Measurements from ENCODE around the gene ZNF492.
A peak's percentile ranks its signal among the peaks of the same experiment; 100 is the strongest.
"Not testable (repeated sequence)": the region's sequence is repeated elsewhere in the genome, so short reads cannot be mapped to it uniquely, and the experiment has no call there.

ZNF492 gene

DNA sequence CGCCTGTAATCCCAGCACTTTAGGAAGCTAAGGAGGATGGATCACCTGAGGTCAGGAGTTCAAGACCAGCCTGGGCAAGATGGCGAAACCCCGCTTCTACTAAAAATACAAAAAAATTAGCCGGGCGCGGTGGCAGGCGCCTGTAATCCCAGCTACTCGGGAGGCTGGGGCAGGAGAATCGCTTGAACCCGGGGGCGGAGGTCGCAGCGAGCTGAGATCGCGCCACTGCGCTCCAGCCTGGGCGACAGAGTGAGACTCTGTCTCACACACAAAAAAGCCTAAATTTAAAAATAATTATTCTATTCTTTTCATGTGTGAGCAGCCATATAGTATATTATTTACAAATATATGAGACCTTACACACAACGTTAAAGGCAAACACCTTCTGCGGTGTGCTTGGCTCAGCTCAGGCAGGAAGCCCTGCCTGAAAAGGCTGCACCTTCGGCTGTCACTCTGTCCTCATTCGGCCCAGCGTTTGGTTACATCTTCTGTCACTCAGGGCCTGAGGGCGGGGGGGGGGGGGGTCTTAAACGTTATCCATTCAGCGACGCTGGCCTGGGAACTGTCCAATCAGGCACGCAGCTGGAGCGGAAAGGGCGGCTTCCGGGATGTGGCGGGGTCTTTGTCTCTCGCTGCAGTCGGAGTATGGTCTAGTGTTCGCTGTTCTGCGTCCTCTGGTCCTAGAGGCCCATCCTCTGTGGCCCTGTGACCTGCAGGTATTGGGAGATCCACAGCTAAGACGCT lies at the start of gene ZNF492:
ZNF492 (plus strand) TSS at position 619 of the 744 bp plus-strand sequence. CDS start 19,076 bp downstream, outside the sequence.
- intact Hi-C loops (cut with DNase I), result not testable (repeated sequence)
- peak; percentile 83 to 96 (median 90) for DNase-seq

DNA sequence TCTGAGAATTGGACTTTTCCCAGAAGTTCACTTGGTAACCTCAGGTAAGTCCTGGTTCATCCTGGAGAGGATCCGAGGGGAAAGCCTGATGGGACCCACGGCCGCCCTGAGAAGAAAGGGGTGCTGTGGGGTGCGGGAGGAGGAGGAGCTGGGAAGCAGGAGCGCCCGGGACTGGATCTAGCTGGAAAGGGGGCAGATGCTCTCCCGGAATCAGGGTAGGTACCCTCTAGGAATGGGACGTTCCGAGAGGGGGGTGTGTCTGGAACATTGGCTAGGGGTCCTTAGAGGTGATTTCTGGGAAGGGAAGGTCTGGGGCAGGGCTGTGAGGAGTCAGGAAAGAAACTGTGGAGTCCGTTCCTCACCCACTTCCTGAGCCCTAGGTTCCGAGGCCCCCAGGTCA lies 38.7 kb upstream of the ZNF492 start:
- no peak for DNase-seq
- intact Hi-C loops (cut with DNase I), result no loop called here

DNA sequence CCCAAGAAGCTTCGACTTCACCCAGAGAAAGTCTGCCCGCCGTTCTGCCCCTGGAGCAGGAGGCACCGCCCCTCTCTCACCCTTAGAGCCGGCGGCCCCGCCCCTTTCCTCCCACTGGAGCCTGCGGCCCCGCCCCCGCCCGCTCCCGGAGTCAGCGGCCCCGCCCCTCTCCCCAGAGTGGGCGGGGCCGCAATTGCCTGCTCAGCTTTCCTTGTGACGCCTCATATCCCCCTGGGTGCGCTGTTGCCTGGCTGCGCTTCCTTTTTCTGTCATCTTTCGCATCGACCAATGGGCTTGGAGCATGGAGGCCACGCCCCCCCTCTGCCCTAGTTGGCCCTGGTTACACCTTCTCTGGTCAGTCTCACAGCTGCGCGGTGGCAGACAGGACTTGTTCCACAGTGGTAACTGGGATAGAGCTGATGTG lies 38.2 kb upstream of the ZNF492 start:
- intact Hi-C loops (cut with DNase I), result no loop called here
- DNase-seq, result peak in 28 of 42 donors; percentile 7 to 77 (median 48)

DNA sequence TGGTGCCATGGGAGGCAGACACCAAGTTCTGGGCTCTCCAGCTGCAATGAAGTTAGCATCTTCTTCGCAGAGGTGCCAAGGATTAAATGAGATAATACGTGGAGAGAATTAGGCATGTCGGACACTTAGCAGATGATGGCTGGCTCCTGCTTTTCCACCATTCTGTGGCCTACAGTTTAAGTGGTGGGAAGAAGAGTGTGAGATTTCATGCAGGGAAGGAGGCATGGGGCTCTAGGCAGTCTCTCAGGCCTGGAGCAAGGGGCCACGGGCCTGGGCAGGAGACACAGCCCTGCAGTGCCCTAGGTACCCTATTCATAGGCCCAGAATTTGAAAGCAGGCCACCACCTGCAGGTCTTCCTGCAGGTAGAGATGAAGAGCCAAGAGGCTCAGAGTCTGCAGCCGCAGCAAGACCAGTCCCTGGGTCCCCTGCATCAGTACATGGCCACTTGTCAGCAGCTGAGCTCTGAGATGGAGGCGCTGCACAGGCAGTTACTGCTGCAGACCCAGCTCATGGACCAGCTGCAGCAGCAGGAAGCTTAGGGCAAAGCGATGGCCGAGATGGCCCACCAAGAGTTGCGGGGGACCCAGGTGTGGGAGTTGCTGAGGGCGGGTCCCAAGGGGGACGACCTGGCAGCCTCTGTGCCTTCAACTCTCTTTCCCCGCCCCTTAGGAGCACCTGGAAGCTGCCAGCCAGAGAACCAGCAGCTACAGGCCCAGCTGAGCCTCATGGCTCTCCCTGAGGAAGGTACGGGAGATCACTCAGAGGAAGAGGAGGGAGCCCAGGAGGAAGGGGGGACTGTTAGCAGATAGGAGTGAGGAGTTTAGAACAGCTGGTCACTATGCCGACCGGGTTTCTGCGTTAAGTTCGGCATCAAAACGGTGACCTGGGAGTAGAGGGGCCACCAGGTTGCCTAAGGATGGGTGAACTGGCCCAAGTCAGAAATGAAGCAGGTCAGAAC lies 33.2 kb upstream of the ZNF492 start:
- peak in 1 of 42 donors; percentile 5 for DNase-seq
- intact Hi-C loops (cut with DNase I), result no loop called here

DNA sequence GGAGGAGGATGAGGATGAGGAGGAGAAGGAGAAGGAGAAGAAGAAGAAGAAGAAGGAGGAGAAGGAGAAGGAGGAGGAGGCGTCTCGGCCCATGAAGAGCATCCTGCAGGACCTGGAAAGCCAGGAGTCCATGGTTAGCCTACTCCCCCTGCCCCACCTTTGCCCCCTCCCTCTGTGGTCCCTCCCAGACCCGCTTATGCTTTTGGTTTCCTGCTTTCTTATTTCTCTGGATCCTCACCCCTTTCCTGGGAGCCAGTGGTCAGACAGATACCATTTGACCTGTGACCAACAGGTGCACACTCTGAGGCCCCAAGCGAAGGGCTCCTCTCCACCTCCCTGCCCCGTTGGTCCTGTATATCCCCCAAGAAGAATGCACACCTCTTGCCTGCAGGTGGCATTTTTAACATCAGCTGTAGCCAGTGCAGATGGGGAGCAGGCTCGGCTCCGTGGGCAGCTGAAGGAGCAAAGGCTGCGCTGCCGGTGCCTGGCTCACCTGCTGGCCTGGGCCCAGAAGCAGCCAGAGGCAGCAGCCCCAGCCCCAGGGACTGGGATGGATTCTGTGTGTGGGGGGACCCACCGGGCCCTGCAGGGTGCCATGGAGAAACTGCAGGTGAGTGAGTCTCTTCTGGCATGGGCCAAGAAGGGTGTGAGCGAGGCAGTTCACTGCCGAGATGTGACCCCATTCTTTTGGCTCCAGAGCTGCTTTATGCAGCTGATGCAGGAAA lies 32.1 kb upstream of the ZNF492 start:
- peak in 1 of 42 donors; percentile 4 for DNase-seq
- intact Hi-C loops (cut with DNase I), result no loop called here

DNA sequence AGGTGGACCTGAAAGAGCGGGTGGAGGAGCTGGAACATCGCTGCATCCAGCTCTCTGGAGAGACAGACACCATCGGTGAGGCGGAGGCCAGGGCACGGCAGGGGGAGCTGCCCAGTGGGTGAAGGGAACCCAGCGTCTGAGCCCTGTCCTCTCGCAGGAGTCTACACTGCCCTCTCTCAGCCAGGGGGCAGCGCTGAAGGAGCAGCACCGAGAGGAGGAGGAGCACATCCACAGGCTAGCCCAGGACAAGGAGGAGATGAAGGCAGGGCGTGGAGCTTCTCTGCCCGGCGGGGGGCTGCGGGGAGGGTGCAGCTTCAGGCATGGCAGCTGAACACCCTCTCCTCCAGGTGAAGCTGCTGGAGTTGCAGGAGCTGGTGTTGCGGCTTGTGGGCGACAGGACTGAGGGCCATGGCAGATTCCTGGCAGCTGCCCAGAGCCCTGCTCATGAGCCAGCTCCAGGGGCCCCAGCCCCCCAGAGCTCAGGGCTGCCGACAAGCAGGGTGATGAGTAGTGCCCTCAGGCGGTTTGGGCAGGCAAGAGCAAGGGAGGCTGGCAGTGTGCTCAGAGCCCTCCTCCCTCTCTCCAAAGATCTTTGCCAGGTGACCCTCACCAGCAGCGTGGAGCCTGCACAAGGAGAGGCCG lies 31.4 kb upstream of the ZNF492 start:
- peak in 2 of 42 donors; percentile 8 to 29 for DNase-seq
- intact Hi-C loops (cut with DNase I), result no loop called here

DNA sequence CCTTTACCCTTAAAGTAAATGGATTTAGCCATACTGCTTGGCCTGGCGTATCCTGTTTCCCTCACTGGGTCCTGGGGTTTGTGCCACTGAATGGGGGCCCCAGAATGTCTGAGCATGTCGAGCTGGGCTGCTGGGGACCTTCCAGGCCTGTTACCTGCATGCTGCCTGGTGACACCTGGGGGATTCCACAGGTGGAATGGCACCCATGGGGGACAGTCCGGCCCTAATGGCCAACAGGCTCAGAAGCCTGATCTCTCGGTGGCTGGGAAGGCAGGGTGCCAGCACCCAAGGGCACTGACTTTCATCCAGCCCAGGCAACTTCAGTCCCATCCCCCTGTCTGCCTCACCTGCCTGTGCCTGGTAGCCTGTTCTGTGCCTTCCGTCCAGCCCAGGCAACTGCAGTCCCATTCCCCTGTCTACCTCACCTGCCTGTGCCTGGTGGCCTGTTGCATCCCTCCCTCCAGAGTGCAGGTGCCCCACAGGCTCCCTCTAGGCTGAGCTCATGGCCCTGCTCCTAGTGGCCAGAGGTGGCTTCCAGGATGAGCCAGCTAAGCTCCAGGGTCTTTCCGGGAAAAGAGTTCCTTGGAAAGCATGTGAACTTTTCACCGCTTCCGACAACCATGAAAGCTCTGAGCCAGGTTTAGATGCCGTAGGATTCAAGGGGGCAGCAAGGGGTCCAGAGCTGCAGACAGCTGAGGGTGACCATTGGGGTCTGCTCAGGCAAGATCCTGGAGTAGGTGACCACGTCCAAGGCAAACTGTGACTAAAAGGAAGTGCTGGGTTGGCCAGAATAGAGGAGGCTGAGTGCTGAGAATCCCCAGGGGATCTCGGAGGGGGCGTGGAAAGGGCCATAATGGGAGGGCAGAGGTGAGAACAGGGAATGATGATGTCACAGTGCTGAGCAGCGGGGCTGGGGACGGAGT lies 30.3 kb upstream of the ZNF492 start:
- intact Hi-C loops (cut with DNase I), result no loop called here
- DNase-seq, result peak in 1 of 42 donors; percentile 1

DNA sequence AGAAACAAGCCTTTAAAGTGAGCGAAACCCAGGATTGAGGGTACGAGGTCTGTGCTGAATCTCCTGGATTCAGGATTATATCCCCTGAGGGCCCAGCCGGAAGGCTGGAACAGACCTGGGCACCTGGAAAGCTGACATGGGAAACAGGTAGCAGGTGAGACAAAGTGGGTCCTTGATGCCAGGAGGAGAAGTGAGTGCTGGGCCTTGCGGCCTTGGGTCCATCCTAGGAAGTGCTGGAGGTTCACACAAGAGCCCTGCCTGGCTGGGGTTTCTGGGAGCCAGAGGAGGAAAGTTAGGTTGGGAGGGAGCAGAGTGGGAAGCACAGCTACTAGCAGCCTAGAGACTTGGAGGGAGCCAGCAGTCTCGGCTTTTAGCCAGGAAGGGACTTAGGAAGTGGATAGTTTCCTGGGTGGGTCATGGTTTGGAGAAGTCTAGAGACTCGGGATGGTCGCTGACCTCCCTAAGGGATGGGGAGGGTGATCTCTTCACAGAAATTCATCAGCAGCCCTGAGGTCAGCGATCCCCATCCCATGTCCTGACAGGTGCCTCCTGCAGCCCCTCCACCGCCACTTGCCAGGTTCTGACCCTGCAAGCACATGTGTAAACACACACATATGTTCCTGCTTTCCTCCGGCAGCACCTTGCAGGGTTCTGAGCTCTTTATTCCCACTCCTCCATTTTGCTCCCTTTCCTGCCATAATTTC lies 29.4 kb upstream of the ZNF492 start:
- peak in 1 of 42 donors; percentile 6 for DNase-seq
- intact Hi-C loops (cut with DNase I), result no loop called here

DNA sequence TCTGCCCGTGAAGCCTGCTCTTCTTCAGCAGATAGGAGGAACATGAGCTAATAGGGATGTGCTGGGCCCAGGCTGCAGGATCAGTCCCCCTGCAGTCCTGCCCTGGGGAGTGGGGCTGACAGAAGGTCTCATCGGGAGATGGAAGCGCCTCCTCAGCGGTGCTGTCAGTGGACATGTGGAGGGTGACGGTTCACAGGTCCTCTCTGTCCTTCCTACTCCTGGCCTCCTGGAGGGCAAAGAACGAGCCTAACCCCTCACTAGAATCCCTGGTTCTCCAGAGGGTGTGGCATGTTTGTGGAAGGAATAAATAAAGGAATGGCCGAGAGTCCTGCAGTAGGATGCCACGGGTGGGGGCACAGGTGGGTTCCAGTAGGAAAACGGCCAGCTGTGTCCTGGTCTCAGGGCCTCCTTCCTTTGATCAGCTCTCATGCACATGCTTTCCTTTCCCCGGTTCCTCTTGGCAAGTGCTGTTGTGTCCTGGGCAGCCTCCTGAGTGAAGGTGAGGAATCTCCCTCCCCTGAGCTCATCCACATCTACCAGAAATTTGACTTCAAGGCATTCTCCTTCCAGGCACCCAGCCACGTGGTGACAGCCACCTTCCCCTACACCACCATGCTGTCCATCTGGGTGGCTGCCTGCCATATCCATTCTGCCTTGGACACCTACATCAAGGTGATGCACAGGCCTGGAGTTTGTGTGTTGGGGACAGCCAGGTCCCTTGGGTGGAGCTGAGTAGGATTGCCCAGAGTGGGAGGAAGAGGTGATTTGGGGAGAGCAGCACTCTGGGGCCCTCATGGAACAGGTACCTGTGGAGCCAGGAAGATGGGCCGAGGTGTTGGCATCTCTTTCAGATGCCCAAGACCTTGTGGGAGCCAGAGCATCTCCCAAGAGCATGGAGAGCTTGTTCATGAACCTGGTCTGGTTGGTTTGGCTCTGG lies 28.6 kb upstream of the ZNF492 start:
- intact Hi-C loops (cut with DNase I), result no loop called here

DNA sequence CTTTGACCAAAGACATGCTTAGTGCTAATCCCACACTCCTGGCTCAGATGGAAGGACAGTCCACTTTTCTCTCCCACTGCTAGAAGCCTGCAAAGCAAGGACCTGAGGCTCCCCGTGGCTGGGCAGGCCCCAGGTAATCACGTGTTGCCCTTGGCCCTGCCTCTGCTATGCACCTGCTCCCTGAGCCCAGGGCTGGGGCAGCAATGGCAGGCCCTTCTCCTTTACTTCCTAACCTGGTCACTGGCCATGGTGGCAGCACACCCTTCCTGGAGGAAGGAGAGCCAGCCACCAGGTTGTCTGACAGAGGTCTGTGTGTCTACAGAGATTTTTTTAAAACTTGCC lies 27.9 kb upstream of the ZNF492 start:
- intact Hi-C loops (cut with DNase I), result no loop called here
- DNase-seq, result peak in 1 of 42 donors; percentile 5

More for the DNA sequence above, 28.6 kb upstream of the ZNF492 start:
- DNase-seq, result peak in 1 of 42 donors; percentile 2

DNA sequence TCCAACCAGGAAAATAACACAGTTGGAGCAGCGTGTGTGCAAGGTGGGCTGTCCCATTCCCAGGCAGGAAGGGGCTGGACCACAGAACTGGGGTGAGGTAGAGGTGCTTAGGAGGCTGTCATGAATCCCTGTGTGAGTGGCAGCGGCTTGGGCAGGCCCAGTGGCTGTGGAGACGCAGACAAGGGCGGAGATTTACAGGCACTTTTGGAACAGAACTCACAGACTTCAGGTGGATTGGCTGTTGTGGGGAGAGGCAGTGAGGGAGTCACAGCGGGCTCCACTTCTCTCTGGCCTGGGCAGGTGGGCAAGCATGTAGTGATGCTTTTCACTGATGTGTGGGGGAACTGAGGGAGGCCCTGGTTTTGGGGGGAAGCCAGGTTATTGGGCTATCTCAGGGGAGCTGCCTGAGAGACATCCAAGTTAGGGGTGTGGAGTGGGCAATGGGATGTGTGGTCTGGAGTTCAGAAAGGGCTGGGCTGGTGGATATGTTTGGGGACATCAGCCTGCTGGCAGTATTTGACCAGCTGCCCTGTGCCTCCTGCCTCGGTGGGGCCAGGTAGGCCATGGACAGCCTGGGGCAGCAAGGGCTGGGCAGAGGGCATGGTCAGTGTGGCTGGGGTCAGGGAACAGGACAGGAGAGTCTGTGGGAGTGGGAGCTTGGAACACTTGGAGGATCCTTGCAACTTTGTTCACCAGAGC lies 27.0 kb upstream of the ZNF492 start:
- intact Hi-C loops (cut with DNase I), result no loop called here
- DNase-seq, result peak in 2 of 42 donors; percentile 1 to 31

DNA sequence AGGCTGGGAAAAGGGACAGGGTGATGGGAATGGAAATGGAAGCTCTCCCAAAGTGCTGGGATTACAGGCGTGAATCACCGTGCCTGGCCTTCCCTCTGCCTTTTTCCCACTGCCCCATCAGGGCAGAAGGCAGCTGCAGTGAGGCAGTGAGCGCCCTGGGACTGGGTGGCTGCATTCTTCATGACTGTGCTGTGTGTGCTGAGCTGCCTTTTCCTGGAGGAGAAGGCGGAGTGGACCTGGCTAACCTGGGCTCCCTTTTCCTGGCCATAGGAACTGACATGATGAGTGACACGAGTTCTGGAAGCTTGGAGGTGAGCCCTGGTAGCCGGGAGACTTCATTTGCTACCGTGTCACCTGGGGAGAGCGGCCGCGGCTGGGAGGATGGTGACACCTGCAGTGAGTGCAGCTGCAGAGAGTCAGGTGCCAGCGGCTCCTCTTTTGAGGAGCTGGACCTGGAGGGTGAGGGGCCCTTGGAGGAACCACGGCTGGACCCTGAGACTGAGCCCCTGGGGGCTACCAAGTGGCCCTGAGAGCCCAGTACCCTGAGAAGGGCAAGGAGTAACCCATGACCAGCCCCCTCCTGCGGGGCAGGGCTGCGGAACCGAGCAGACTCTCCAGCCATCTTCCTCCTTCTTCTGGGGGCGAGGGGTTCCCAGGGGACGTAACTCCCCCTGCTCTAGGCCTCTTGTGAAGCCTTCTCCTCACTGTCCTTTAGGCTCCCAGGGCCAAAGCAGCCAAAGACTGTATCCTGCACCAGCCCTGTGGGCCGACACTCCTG lies 26.3 kb upstream of the ZNF492 start:
- intact Hi-C loops (cut with DNase I), result no loop called here
- peak in 2 of 42 donors; percentile 4 to 25 for DNase-seq

DNA sequence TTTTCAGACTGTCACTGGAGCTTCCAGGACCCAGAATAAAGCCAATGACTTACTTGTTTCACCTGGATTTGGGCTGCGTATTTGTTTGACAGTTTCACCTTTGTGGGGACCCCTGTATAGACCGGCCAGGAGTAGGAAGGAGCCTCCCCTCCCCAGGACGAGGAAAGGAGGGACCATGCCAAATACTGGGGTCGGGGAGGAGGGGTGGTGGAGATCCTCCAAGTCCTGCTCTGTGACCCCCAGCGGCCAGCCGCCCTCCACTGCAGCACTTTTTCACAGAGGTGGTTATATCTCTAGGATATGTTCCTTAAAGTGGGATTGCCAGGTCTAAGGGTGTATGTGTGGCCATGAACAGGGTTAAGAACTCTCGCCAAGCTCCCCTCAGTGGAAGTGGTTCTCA lies 25.7 kb upstream of the ZNF492 start:
- peak in 2 of 42 donors; percentile 2 to 26 for DNase-seq
- intact Hi-C loops (cut with DNase I), result no loop called here

DNA sequence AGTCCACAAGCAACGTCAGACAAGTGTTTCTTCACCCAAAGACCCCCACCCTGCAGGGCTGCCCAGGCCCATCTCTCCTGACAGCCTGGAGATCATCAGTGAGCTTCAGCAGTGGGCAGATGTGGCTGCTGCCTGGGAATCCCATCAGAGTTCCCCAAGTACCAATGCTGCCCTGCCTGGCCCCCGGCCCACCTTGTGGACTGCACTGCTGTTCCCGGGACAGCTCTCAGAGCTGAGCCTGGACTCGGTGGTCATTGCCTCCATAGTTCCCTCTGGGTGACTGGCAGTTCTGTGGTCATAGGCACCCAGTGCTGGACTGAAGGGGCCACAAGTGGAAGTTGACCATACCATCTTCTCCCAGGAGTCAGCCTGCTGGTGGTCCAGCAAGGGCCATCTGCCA lies 24.5 kb upstream of the ZNF492 start:
- DNase-seq, result peak in 1 of 42 donors; percentile 21
- intact Hi-C loops (cut with DNase I), result no loop called here

DNA sequence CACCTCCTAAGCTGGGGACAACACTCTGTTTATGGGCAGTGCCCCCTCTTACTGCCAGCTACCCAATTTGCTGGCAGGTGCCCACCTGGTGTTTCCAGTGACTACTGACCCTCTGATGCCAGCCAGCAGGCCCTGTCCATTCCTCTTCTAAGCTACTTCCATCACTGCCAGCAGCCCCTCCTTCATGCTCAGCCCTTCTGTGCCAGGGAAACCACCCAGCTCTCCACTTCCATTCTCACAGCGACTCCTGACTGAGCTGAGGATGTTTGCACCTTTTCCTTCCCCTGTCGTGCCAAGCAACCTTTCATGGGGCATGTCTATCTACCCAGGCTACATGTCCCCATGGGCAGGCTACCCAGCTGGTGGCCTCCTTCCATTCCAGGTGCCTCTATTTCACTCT lies 24.0 kb upstream of the ZNF492 start:
- no peak for DNase-seq
- intact Hi-C loops (cut with DNase I), result no loop called here

Measured in head of caudate nucleus (tissue), 42 donors.